HS-5 (cell line): ENCODE data around the gene PLCB1.

Experiments used
- DNase-seq: peaks from one replicate; pipeline ENCODE4 v3.0.0-alpha.2; 2012; ENCODE audit warnings: low read depth

PLCB1 gene

GRCh38 chr20:8720089-8720488 is 588.0 kb downstream of the PLCB1 start:
- no peak for DNase-seq

- no peak for DNase-seq
Measured at GRCh38 chr20:8721098-8721497, 589.0 kb downstream of the PLCB1 start.

- DNase-seq = peak; percentile 67
Measured at GRCh38 chr20:8722277-8722928, 590.3 kb downstream of the PLCB1 start.

GRCh38 chr20:8723296-8723695 is 591.2 kb downstream of the PLCB1 start:
- DNase-seq = no peak

- DNase-seq = no peak
Measured at GRCh38 chr20:8724884-8725283, 592.8 kb downstream of the PLCB1 start.

- DNase-seq = no peak
Measured at GRCh38 chr20:8726460-8726859, 594.4 kb downstream of the PLCB1 start.

GRCh38 chr20:8735014-8735413 is 602.9 kb downstream of the PLCB1 start:
- DNase-seq = no peak

- DNase-seq = no peak
Measured at GRCh38 chr20:8735674-8736073, 603.6 kb downstream of the PLCB1 start.

GRCh38 chr20:8740265-8740664 is 608.2 kb downstream of the PLCB1 start:
- DNase-seq = no peak

- no peak for DNase-seq
Measured at GRCh38 chr20:8744228-8744844, 612.3 kb downstream of the PLCB1 start.

- DNase-seq = no peak
Measured at GRCh38 chr20:8749101-8749500, 617.0 kb downstream of the PLCB1 start.

GRCh38 chr20:8749986-8750385 is 617.9 kb downstream of the PLCB1 start:
- no peak for DNase-seq

GRCh38 chr20:8755340-8756118 is 623.5 kb downstream of the PLCB1 start:
- no peak for DNase-seq

- DNase-seq = peak; percentile 88
Measured at GRCh38 chr20:8756410-8756809, 624.3 kb downstream of the PLCB1 start.

- DNase-seq = peak; percentile 88
Measured at GRCh38 chr20:8757146-8757545, 625.1 kb downstream of the PLCB1 start.

- DNase-seq = no peak
Measured at GRCh38 chr20:8764344-8764962, 632.4 kb downstream of the PLCB1 start.

- DNase-seq = no peak
Measured at GRCh38 chr20:8766868-8767390, 634.9 kb downstream of the PLCB1 start.

- no peak for DNase-seq
Measured at GRCh38 chr20:8774412-8774811, 642.3 kb downstream of the PLCB1 start.

- DNase-seq = peak; percentile 9
Measured at GRCh38 chr20:8777911-8778310, 645.8 kb downstream of the PLCB1 start.

- no peak for DNase-seq
Measured at GRCh38 chr20:8778387-8778786, 646.3 kb downstream of the PLCB1 start.

GRCh38 chr20:8780915-8781314 is 648.8 kb downstream of the PLCB1 start:
- DNase-seq = no peak

GRCh38 chr20:8782804-8783203 is 650.7 kb downstream of the PLCB1 start:
- DNase-seq = peak; percentile 9

GRCh38 chr20:8783734-8784133 is 651.7 kb downstream of the PLCB1 start:
- no peak for DNase-seq
